ENCODE results near the gene PLAAT1.

GRCh38 chr3:193241716-193242115 lies 694 bp downstream of the PLAAT1 start:
- TF ChIP-seq POLR2A (IDR thresholded peaks at IDR 0.05): no peak
- no peak for TF ChIP-seq CTCF (IDR thresholded peaks at IDR 0.05)
- no peak for TF ChIP-seq EP300 (IDR thresholded peaks at IDR 0.05)

Measured in ovary (tissue), 3 donors.